ENCODE measurements around the gene ST6GALNAC5.

ST6GALNAC5 gene

DNA sequence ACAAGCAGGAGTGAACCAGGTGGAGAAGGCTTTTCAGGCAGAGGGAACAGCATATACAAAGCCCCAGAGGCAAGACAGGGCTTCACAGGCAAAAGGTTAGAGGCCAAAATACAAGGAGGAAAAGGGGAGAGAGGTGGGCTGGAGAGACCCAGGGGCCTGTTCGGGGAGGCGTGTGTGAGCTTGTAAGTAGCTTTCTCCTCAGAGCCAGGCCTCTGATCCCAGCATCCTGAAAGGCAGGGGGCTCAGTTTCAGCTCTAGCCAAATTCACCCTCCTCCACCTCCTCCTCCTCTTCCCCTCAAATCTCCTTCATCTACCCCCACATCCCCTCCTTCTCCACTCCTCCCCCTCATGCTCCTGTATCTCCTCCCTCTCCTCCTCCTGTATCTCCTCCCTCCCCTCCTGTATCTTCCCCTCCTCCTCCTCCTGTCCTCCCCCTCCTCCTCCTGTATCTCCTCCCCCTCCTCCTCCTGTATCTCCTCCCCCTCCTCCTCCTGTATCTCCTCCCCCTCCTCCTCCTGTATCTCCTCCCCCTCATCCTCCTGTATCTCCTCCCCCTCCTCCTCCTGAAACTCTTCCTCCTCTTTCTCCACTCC is 148.6 kb downstream of the ST6GALNAC5 start:
- DNase-seq: no peak

DNA sequence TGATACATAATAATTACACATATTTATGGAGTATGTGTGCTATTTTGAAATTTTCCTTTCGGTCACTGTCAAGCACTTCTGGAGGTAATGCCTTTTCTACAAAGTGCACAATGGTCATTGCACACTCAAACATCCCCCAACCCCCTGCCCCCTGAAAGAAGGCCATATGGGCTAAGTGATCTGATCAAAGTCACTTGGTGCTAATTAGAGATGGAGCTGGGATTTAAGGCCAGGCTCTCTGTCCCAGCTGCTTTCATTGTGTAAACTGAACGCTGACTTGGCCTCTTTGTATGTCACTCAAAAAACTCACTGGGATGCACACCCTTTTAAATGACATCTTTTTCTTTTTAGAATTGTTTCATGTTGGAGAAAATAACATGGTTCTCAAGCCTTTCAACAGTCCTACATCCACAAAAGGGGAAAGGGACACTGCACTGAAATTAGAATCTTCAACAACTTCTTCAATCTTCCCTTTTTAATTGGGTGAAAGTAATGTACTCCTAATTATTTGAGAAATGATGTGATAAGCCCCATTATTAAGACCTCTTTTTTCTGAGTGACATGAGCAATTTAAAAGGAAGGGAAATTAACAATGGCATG is 149.2 kb downstream of the ST6GALNAC5 start:
- no peak for DNase-seq

DNA sequence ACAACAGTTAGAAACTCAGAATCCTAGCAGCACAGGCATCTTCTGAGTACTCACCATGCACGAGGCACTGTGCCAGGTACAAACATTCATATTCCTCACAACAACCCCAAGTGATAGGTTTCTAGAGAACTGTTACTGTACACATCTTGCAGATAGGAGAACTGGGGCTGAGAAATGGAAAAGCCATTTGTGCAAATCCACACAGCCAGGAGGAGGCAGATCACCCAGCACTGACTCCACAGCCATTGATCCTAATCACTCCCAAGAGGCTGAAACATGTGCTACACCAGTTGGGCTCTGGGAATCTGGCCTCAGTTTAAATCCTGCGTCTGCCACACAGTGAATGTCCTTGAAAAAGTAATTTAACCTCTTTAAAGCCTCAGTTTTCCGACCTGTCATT is 151.0 kb downstream of the ST6GALNAC5 start:
- DNase-seq: no peak

DNA sequence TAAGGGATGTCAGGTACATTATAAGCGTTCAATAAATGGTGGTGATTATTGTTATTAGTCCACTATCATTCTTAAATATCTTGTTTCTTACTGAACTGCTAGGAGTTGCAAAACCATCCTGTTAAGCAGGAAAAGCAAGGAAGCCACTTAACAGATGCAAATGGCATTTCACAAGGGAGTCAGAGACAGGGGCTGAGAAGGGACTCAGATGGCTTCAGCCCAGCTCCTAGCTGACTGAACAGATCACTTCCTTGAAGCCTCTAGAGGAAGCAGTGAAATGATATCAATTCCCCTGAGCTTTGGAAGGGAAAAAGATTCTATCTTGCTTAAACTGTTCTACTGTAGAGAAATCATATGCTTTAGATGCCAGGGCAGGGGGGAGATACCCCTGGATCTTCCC is 151.5 kb downstream of the ST6GALNAC5 start:
- no peak for DNase-seq

DNA sequence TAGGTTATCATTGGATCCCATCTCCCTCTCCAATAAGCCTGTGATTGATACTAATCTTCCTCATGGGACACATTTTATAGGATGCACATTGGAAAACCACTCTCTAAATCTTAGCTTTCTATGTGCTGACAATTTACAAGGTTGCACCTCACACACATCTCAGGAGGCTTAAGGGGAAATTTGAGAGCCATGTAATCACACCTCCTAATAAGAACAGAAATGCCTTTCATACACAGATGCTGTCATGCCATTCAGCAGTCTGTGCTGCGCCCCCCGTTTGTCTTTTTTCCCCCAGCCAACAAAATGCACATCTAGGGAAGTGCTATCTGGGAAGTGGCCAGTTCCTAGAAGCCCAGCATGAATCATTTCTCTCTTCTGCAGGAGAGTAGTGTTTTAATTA is 154.5 kb downstream of the ST6GALNAC5 start:
- DNase-seq: no peak

DNA sequence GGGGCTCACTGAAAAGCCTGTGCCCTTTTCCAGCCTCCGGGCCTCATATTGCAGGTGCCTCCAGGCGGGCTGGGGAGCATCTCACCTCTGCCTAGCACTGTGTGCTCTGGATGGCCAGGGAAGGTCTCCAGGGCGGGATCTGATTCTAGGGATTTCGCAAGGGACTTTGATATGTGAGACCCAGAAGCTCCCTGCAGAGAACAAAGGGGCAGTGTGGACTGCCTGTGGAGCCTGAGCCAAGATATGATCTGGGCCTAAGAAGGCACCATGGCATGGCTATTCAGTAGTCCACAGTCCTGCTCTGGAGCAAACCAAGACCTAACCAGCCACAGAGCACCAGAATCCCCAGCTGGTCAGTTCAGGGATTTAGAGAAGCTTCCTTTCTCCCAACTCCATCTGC is 157.2 kb downstream of the ST6GALNAC5 start:
- no peak for DNase-seq

DNA sequence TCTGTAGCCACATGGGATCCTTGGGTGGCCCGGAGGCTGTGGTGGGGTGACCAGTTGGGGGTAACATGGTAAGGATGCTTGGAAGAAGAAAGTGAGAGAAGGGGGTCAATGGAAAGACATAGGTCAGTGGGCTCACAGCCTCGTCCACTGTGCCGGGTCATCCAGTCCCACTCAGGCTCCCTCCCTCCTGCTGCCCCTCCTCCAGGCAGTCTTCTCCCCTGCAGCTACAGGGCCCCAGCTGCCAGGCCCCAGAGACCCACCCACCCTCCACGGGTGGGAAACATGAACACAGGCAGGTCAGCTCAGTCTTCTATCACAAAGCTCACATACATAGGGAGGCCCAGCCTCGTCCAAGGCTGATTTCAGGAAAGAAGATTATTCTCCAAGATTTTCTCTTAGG is 158.3 kb downstream of the ST6GALNAC5 start:
- no peak for DNase-seq

DNA sequence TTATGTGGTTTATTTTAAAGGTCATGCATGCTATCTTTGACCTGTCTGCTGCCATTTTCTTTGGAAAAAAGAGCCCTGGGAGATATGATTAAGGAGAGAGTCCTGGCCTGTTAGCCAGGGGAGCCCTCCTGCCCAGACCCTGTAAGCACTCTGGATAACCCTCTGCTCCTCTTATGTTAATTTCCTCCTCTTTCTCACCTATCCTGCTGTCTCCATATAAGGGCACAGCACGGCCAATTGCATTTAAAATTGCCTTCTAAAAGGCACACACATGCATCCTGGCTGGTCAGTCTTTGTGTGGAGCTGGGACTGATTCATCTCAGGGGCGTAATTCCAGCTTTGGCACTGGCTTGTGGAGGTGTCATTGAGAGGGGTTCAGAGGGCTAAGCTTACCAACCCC is 158.9 kb downstream of the ST6GALNAC5 start:
- DNase-seq: no peak

DNA sequence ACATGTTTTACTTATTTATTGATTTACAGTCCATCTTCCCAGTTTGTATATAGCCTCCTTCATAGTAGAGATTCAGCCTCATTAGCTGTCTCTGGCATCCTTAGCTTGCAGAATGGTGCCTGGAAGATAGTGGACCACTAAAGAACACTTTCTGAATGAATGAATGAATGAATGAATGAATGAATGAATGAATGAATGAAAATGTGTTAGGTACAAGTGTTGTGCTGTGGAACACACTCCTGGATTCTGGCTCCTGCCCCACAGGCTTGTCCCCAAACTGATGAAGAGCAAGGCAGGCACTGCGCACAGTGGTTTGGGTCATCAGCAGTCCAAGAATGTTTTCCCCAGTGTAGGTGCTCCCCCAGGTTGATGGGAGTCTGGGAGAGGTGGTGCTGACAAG is 159.4 kb downstream of the ST6GALNAC5 start:
- no peak for DNase-seq

DNA sequence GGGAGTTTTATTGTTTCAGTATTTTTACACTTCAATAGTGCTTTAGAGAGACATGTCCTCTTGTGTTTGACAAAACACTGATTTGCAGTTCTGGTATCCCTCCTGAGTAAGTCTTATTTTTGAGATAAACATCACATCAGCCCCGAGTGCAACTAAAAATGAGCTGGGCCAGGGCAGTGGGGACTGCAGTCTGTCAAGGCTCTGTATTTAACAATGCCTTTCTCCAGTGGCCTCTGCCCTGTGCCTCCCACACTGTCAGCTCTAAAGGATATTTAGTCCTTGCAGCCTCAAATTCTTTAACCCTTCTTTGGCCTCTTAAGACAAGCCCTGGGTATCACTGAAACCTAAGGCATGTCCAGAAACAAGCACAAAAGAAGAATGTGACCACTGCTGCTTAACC is 160.6 kb downstream of the ST6GALNAC5 start:
- DNase-seq: no peak

DNA sequence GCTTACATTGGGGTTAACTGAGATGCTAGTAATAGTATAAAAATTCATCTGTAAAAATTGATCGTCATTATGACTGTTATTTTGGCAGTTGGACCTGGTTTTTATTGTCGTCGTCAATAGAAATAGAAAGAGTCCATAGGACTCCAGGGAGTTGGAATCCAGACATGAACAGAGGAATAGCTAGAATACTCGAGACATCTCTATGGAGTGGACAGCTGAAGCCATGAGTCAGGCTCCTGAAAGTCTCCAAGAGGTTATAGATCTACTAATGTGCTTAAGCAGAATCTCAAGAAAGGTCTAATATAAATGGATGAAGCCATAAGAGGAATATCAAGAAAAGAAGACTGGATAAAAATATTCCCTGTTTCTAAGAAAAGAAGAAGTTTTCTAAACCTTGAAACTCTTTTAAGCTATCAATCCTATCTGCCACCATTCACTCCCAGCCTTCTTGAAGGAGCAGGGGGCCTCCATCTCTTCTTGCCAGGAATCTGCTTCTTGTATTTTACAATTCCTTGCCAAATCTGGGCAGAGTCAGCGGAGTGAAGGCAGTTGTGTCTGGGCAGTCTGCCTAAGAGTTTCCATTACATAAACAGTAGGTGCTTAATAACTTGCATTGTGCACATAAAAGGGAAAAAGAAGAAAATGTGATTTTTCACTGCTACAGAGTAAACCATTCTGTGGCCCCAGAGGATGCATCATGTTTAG is 163.3 kb downstream of the ST6GALNAC5 start:
- no peak for DNase-seq

DNA sequence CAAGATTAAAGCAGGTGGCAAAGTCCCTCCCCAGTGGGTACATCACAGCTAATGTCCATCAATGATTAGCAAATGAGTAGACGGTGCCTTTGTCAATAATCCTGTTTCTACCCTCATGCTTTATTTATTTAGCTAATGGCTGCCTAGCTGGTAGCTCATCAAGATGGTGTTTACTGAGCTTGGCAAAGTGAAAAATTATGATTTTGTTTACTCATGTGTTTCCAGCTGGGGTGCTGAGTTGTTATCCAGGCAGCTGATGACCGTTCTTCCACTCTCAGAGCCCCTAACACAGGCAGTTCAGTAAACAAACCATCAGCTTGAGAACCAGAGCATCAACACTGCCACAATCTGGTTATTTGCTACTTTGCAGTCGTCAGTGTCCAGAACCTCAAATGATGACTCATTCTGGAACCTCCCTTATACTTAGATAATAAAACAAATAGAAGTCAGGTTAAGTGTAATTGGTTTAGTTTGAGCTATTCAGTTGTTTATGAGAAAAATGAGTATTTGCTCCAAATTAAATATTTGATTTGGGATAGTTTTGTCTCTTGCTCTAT is 163.9 kb downstream of the ST6GALNAC5 start:
- no peak for DNase-seq

DNA sequence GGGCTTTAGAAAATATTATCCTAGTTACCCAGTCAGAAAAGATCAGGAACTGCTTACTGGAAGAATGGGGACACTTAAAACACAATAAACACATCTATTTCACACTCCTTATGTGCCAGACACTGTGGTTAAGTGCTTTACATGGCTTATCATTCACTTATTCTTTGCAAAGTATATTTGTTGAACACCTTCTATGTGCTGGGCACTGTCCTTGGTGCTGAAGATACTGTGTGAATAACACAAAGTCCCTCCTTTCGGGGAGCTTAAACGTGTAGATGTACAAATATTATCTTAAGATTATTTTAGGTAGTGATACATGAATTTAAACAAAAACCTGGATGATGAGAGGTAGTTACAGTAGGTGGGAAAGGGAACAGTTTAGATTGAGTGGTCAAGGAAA is 169.3 kb downstream of the ST6GALNAC5 start:
- DNase-seq: no peak

DNA sequence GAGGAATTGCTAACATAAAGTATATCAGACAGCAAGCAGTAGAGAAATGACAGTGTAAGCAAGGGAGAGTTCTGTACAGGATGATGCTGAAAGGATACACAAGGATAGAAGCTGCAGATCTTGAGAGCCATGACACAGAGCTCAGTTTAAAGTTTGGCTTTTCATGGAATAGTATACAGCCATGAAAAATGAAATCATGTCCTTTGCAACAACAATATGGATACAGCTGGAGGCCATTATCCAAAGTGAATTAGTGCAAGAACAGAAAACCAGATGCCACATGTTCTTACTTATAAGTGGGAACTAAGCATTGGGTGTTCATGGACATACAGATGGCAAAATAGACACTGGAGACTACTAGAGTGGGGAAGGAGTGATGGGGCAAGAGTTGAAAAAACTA is 169.8 kb downstream of the ST6GALNAC5 start:
- no peak for DNase-seq

DNA sequence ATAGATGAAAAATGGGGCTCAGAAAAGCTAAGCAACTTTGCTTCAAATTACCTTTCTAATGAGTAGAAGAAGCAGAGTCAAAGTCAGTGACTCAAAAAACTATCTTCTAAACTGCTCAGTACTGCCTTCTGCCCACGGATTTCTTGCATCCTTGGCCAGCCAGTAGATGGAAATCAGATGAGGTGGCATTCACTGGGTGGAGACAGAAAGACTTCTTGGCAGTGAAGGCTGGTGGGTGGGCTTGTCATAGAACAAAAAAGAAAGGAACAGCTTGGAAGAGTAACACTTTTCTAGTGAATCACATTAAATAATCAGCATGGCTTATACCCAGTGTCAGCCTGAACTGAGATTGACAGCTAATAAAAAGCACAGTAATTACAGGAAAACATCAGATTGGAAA is 170.7 kb downstream of the ST6GALNAC5 start:
- no peak for DNase-seq

DNA sequence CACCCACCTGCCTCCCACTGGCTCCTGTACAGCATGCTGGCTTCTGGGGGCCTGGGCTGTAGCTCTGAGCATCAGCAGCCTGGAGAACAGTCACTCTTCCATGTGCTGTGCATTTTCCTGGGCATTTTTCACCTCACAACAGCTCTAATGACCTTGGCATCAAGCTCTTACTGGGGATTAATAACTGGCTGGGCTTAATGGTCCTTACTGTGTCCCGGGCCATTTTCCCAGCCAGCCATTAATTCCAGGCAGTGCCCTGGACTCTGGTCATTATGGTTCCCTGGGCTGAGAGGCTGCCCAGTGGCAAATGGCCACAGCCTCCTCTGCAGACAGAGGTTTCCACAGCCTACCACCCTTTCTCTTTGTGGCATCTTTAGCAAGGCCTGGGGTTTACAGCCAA is 171.8 kb downstream of the ST6GALNAC5 start:
- no peak for DNase-seq

DNA sequence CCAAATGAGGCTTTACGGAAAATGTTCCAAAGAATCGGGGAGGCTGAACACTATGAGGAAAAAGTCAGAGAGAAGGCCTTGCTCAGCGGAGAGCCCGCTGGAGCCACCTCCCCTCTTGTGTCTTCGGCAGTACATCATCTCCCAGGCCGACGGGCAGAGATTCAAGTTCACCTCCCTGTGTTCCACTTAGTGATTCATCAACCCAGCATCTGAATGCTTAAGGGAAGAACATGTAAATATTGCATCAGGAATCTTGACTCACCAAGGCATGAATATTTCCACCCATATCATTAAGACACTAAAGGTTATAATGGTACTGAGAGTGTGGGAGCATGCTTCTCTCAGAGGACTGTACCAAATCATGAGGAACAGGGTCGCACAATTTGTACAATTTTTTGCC is 172.5 kb downstream of the ST6GALNAC5 start:
- DNase-seq: no peak

DNA sequence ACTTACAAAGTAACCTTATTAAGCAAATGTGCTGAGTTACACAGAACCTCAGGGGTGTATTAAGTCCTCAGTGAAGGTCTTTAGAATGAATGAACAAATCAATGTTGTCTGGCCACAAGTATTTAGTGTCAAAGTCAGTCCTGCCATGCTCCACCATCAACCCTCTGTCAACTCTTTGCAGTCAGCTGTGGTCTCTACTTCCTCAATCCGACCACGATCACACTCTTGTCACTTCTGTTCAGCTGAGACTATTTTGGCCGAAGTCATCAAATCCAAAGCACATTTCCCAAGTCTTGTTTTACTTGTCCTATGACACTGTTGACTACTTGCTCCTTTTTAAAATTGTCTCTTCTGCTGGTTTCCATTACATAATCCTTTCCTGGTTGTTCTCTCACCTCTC is 173.5 kb downstream of the ST6GALNAC5 start:
- DNase-seq: no peak

DNA sequence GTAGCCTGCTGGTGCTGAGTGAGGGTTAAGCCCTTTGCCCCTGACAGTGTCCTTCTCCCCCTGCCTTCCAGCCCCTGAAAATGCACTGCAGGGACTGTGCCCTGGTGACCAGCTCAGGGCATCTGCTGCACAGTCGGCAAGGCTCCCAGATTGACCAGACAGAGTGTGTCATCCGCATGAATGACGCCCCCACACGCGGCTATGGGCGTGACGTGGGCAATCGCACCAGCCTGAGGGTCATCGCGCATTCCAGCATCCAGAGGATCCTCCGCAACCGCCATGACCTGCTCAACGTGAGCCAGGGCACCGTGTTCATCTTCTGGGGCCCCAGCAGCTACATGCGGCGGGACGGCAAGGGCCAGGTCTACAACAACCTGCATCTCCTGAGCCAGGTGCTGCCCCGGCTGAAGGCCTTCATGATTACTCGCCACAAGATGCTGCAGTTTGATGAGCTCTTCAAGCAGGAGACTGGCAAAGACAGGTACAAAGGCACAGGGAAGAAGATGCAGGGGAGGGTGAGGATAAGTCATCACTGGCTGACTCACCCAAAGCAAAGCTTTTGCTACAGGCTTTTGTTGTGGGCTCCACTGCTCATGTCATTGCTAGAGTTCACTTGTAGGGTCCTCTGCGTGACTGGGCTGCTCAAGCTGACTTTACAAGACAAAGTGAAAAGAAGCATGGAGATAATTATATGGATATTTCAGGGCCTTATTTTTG is 177.0 kb downstream of the ST6GALNAC5 start:
- no peak for DNase-seq

DNA sequence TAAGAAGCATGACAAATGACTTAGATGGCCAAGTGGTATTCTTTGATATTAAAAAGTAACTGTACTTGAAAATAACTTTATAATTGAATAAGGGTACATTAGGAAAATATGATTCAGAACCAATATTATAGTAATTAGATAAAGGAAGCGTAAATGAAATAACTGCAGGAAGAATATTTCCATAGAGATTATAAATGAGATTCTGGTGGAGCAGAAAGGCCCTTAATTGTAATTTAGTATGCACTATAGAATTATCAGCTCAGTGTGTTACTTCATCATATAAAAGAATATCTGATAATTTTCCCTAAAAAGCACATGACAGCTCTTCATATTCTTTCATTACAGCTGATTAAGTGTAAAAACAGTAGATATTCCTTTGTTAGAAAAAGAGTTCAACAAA is 180.3 kb downstream of the ST6GALNAC5 start:
- no peak for DNase-seq

DNA sequence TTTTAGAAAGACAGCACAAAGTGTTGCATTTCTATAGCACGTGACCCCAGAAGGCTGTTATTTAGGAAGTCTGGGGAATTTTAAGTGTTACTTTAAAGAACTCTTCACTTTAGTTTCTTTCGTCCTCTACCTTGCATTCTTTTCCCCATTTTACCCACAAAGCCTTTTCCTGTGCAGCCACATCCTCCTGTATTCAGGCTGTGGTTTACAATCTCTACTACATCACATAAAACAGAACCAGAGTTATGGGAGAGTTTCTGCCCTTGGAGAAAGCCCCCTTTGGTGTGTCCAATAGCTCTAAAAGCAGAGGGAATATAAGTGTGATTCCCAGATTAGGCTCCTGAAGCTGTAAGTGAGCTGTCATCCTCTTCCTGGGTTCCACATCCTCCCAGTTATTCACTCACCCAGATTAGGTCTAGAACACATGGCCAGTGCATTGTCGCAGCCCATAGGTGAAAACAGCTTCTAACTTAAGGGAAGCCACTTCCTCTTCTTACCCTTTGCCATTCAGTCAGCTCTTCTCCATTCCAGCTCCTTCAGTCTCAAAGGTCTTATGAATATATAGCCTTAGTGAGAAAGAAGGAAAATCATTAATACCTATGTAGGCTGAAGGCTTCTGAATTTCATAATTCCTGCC is 180.8 kb downstream of the ST6GALNAC5 start:
- DNase-seq: no peak

DNA sequence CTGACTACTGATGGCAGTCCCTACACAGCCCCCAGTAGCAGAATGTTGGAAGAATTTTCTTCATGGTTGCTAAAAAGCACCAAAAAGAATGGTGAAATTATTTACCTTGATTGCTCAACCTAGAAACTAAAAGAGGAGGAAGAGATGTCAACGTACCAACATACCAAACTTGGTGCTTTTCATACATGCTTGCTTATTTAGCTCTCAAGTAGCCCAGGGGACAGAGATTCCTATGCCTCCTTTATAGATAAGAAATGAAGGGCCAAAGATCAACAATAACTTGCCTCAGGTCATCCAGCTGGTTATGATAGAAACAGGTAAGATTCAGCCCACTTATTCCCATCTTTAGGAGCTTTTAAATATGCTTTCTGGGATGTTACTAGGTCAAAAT is 181.3 kb downstream of the ST6GALNAC5 start:
- no peak for DNase-seq

DNA sequence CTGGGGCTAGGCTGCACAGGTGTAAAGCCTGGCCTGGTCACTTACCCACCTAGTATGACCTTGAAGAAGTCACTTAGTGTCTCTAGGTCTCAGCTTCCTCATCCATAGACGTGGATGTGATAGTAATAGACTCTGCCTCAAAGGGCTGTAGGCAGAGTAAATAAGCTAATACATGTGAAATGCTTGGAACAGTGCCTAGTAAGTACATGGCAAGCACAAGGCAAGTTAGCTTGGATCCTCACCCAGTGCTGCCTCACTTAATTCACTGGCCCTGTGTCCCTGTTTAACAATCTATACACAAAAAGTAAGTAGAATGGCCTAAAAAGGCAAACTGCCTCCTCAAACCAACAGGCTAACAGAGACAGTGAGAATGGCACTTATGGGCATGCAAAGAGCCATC is 184.1 kb downstream of the ST6GALNAC5 start:
- no peak for DNase-seq

Measured in GF-D8 (cell line).